ENCODE data around the gene DHRS7B. TPM values are rescaled to one million over a fixed set of nuclear protein-coding genes. Genes with fewer than 3 reads are reported as not detected.

DHRS7B gene
- total and polyA plus RNA-seq, 2 donors (not counting 1 experiment from before 2014, with no cell fraction given), result 15.5 to 21.5 TPM

DNA sequence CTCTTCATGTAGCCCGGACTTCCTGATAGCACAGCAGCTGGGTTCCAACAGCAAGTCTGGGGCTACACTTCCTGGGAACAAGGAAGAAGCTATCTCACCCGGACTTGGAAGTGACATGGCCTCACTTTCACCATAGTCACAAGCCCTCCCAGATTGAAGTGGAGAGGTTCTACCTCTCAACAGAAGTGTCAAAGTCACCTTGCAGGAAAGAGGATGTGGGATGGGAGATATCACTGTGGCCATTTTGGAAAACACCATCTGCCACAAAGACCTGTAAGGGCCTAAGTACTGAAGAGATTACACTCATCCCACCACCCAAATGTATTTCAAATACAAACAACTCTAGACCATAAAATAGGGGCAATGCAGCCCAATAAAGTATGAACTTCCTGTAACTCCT lies 29.9 kb upstream of the DHRS7B start:
- no peak overlapping the region for H3K4me3 ChIP-seq (replicated peaks in 1 of 4; ENCODE audit: control extremely low read depth in 1 of 4, insufficient read depth in 1 of 4, low read depth in 3 of 4, low read length in 4 of 4)
- no peaks in the 10 kb centered on the region for H3K79me2 ChIP-seq (ENCODE audit: control insufficient read depth, insufficient read depth, low read length)
- H3K27me3 ChIP-seq (ENCODE audit: control insufficient read depth, insufficient read depth, low read length), result no peaks in the 10 kb centered on the region
- H2AFZ ChIP-seq (ENCODE audit: low read length), result no peak overlapping the region
- H3K27ac ChIP-seq (ENCODE audit: insufficient read depth, low read length), result no peak overlapping the region
- no peak overlapping the region for H3K4me2 ChIP-seq (ENCODE audit: extremely low read depth, insufficient read depth, low read length)
- DNase-seq (ENCODE audit: low read depth in 2 of 2), result no peak
- no peaks in the 10 kb centered on the region for H3K36me3 ChIP-seq (ENCODE audit: control insufficient read depth, insufficient read depth, low read length)
- H4K20me1 ChIP-seq (ENCODE audit: control insufficient read depth, extremely low read depth, insufficient read depth, low read length), result no peaks in the 10 kb centered on the region
- no peaks in the 10 kb centered on the region for H3K9me3 ChIP-seq (ENCODE audit: control insufficient read depth, insufficient read depth, low read depth, low read length)
- H3K9ac ChIP-seq (ENCODE audit: insufficient read depth, low read length), result no peak overlapping the region
- TF ChIP-seq EZH2 (IDR thresholded peaks at IDR 0.05; ENCODE audit: low read length, missing control alignments), result no peak
- TF ChIP-seq, protein P1, sequence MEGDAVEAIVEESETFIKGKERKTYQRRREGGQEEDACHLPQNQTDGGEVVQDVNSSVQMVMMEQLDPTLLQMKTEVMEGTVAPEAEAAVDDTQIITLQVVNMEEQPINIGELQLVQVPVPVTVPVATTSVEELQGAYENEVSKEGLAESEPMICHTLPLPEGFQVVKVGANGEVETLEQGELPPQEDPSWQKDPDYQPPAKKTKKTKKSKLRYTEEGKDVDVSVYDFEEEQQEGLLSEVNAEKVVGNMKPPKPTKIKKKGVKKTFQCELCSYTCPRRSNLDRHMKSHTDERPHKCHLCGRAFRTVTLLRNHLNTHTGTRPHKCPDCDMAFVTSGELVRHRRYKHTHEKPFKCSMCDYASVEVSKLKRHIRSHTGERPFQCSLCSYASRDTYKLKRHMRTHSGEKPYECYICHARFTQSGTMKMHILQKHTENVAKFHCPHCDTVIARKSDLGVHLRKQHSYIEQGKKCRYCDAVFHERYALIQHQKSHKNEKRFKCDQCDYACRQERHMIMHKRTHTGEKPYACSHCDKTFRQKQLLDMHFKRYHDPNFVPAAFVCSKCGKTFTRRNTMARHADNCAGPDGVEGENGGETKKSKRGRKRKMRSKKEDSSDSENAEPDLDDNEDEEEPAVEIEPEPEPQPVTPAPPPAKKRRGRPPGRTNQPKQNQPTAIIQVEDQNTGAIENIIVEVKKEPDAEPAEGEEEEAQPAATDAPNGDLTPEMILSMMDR (conservative IDR thresholded peaks at IDR 0.05 in 1 of 2, IDR thresholded peaks at IDR 0.05 in 1 of 2; ENCODE audit: low read depth in 1 of 2, low read length in 2 of 2), result no peak
- peaks cover 2% of the 10 kb centered on the region for H3K4me1 ChIP-seq (ENCODE audit: control insufficient read depth, extremely low read depth, insufficient read depth, low read length)

DNA sequence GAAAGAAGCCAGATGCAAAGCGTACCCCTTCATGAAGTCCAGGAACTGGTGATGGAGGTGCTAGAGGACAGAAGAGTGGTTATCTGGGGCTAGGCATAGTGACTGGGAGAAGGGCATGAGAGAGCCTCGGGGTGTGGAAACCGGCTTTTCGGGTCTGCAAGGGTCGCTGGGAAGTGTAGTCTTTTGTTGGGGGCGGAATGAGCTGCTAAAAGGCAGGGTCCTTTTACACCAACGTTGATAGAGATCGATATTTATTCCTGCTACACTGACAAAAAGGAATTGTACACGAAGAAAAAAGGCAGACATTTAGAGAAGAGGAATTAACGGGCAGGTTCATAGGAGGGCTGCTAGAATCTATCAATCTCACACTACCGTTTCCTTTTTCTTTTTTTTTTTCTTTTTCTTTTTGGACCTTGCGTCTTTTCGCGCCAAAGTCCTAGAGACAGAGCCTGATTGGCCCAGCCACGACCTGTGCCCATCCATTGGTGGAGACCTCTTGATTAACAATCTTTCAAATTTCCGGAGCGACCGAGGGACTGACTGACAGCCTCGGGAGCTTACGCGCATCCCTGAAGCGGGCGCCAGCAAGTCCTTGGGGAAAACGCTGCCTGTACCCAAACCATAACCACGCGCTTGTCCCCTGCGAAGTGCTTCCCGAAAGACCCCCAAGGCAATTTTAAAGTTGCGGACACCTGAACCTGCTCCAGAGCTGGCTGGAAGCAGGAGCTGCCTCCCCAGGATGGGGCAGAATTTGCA lies 27.7 kb upstream of the DHRS7B start:
- Histone ChIP-seq H3K4me1 (ENCODE audit: control insufficient read depth, extremely low read depth, insufficient read depth, low read length) (peaks cover 2% of the 10 kb centered on the region), H3K9ac (ENCODE audit: insufficient read depth, low read length) (no peak overlapping the region), H2AFZ (ENCODE audit: low read length) (peak overlapping the region; percentile 94), H3K4me2 (ENCODE audit: extremely low read depth, insufficient read depth, low read length) (peak overlapping the region; percentile 99), H3K27me3 (ENCODE audit: control insufficient read depth, insufficient read depth, low read length) (peaks cover 2% of the 10 kb centered on the region), H4K20me1 (ENCODE audit: control insufficient read depth, extremely low read depth, insufficient read depth, low read length) (no peaks in the 10 kb centered on the region), H3K36me3 (ENCODE audit: control insufficient read depth, insufficient read depth, low read length) (no peaks in the 10 kb centered on the region), H3K27ac (ENCODE audit: insufficient read depth, low read length) (peak overlapping the region; percentile 56), H3K79me2 (ENCODE audit: control insufficient read depth, insufficient read depth, low read length) (no peaks in the 10 kb centered on the region), H3K9me3 (ENCODE audit: control insufficient read depth, insufficient read depth, low read depth, low read length) (no peaks in the 10 kb centered on the region), H3K4me3 (replicated peaks in 1 of 4; ENCODE audit: control extremely low read depth in 1 of 4, insufficient read depth in 1 of 4, low read depth in 3 of 4, low read length in 4 of 4) (peak overlapping the region; percentile 72 to 93 (median 84))
- TF ChIP-seq, protein P1 (conservative IDR thresholded peaks at IDR 0.05 in 1 of 2, IDR thresholded peaks at IDR 0.05 in 1 of 2; ENCODE audit: low read depth in 1 of 2, low read length in 2 of 2), result no peak
- no peak for TF ChIP-seq EZH2 (IDR thresholded peaks at IDR 0.05; ENCODE audit: low read length, missing control alignments)
- peak; percentile 69 to 70 for DNase-seq (ENCODE audit: low read depth in 2 of 2)

DNA sequence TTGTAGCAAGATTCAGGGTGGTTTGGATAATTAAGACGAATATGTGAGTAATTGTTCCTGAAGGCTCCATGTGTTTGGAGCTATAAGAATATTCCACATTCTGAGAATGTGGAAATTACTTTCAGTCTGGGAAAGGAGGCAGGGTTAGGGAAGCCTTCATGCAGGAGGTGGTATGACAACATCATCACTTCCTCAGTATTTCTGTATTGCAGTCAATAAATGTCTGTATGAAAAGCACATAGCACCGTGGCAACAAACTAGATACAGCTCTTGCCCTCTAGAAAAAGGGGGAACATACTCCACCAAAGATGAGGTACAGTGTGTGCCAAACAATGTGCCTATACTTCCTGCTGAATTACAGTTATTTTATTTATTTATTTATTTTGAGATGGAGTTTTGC lies 26.1 kb upstream of the DHRS7B start:
- H3K4me2 ChIP-seq (ENCODE audit: extremely low read depth, insufficient read depth, low read length), result no peak overlapping the region
- H3K4me1 ChIP-seq (ENCODE audit: control insufficient read depth, extremely low read depth, insufficient read depth, low read length), result peaks cover 2% of the 10 kb centered on the region
- no peak overlapping the region for H3K9ac ChIP-seq (ENCODE audit: insufficient read depth, low read length)
- H3K36me3 ChIP-seq (ENCODE audit: control insufficient read depth, insufficient read depth, low read length), result no peaks in the 10 kb centered on the region
- no peaks in the 10 kb centered on the region for H3K9me3 ChIP-seq (ENCODE audit: control insufficient read depth, insufficient read depth, low read depth, low read length)
- no peaks in the 10 kb centered on the region for H4K20me1 ChIP-seq (ENCODE audit: control insufficient read depth, extremely low read depth, insufficient read depth, low read length)
- no peak overlapping the region for H3K27ac ChIP-seq (ENCODE audit: insufficient read depth, low read length)
- no peak overlapping the region for H3K4me3 ChIP-seq (replicated peaks in 1 of 4; ENCODE audit: control extremely low read depth in 1 of 4, insufficient read depth in 1 of 4, low read depth in 3 of 4, low read length in 4 of 4)
- peaks cover 2% of the 10 kb centered on the region for H3K27me3 ChIP-seq (ENCODE audit: control insufficient read depth, insufficient read depth, low read length)
- no peak overlapping the region for H2AFZ ChIP-seq (ENCODE audit: low read length)
- DNase-seq (ENCODE audit: low read depth in 2 of 2), result no peak
- TF ChIP-seq EZH2 (IDR thresholded peaks at IDR 0.05; ENCODE audit: low read length, missing control alignments), result no peak
- TF ChIP-seq, protein P1 (conservative IDR thresholded peaks at IDR 0.05 in 1 of 2, IDR thresholded peaks at IDR 0.05 in 1 of 2; ENCODE audit: low read depth in 1 of 2, low read length in 2 of 2), result no peak
- no peaks in the 10 kb centered on the region for H3K79me2 ChIP-seq (ENCODE audit: control insufficient read depth, insufficient read depth, low read length)
